ENCODE measurements around the gene CACNA1B.

The CACNA1B gene

GRCh38 chr9:137902646-137903045, 25.1 kb downstream of the CACNA1B start:
- TF ChIP-seq ARNT (IDR thresholded peaks at IDR 0.05) (no peak), PKNOX1 (IDR thresholded peaks at IDR 0.05) (no peak), FOXA1 (IDR thresholded peaks at IDR 0.05) (no peak), FOXK2 (IDR thresholded peaks at IDR 0.05) (no peak), ZNF384 (IDR thresholded peaks at IDR 0.05) (no peak)
- CTCF ChIA-PET: no interaction called here
- no peak for DNase-seq (ENCODE audit: extremely low spot score)
- POLR2A ChIA-PET: no interaction called here

- POLR2A ChIA-PET: no interaction called here
- CTCF ChIA-PET: no interaction called here
- DNase-seq (ENCODE audit: extremely low spot score): no peak
- TF ChIP-seq SUZ12 (IDR thresholded peaks at IDR 0.05) (no peak), NFRKB (IDR thresholded peaks at IDR 0.05) (no peak), PKNOX1 (IDR thresholded peaks at IDR 0.05) (no peak), ZNF384 (IDR thresholded peaks at IDR 0.05) (no peak), ARNT (IDR thresholded peaks at IDR 0.05) (no peak), BHLHE40 (IDR thresholded peaks at IDR 0.05; ENCODE audit: borderline replicate concordance) (no peak), ELF4 (IDR thresholded peaks at IDR 0.05) (no peak), LEF1 (IDR thresholded peaks at IDR 0.05; ENCODE audit: borderline replicate concordance) (no peak), FOXA1 (IDR thresholded peaks at IDR 0.05) (no peak), TARDBP (IDR thresholded peaks at IDR 0.05) (no peak), HDGF (IDR thresholded peaks at IDR 0.05; ENCODE audit: borderline replicate concordance) (no peak), L3MBTL2 (conservative IDR thresholded peaks at IDR 0.05) (no peak), CTBP1 (IDR thresholded peaks at IDR 0.05; ENCODE audit: borderline replicate concordance) (no peak), FOXK2 (IDR thresholded peaks at IDR 0.05) (no peak), FOXM1 (IDR thresholded peaks at IDR 0.05; ENCODE audit: borderline replicate concordance) (no peak), SP1 (IDR thresholded peaks at IDR 0.05) (no peak)
Observed at GRCh38 chr9:137905740-137906139, 28.2 kb downstream of the CACNA1B start.

- POLR2A ChIA-PET: no interaction called here
- CTCF ChIA-PET: no interaction called here
Observed at GRCh38 chr9:137907776-137908175, 30.2 kb downstream of the CACNA1B start.

GRCh38 chr9:137912671-137913070, 35.1 kb downstream of the CACNA1B start:
- ChIA-PET CTCF (interaction anchor here (0.5 kb wide), 1 partner anchor 55 kb away, joined by 4 read pairs; no protein-coding TSS in a partner anchor), POLR2A (no interaction called here)
- no peak for DNase-seq (ENCODE audit: extremely low spot score)
- TF ChIP-seq CTBP1 (IDR thresholded peaks at IDR 0.05; ENCODE audit: borderline replicate concordance) (no peak), SP1 (IDR thresholded peaks at IDR 0.05) (no peak)

More at GRCh38 chr9:137907776-137908175, 30.2 kb downstream of the CACNA1B start:
- TF ChIP-seq FOXK2 (IDR thresholded peaks at IDR 0.05) (no peak), PKNOX1 (IDR thresholded peaks at IDR 0.05) (no peak), CTBP1 (IDR thresholded peaks at IDR 0.05; ENCODE audit: borderline replicate concordance) (no peak), L3MBTL2 (conservative IDR thresholded peaks at IDR 0.05) (no peak), ELF4 (IDR thresholded peaks at IDR 0.05) (no peak), FOXM1 (IDR thresholded peaks at IDR 0.05; ENCODE audit: borderline replicate concordance) (no peak), SP1 (IDR thresholded peaks at IDR 0.05) (no peak), LEF1 (IDR thresholded peaks at IDR 0.05; ENCODE audit: borderline replicate concordance) (no peak), SUZ12 (IDR thresholded peaks at IDR 0.05) (no peak)
- no peak for DNase-seq (ENCODE audit: extremely low spot score)

- no peak for DNase-seq (ENCODE audit: extremely low spot score)
- ChIA-PET POLR2A (no interaction called here), CTCF (interaction anchor here (0.5 kb wide), 1 partner anchor 55 kb away, joined by 4 read pairs; no protein-coding TSS in a partner anchor)
- TF ChIP-seq FOXK2 (IDR thresholded peaks at IDR 0.05) (no peak), TARDBP (IDR thresholded peaks at IDR 0.05) (no peak), FOXA1 (IDR thresholded peaks at IDR 0.05) (no peak), SUZ12 (IDR thresholded peaks at IDR 0.05) (no peak), HDGF (IDR thresholded peaks at IDR 0.05; ENCODE audit: borderline replicate concordance) (no peak), CTBP1 (IDR thresholded peaks at IDR 0.05; ENCODE audit: borderline replicate concordance) (no peak), LEF1 (IDR thresholded peaks at IDR 0.05; ENCODE audit: borderline replicate concordance) (no peak), FOXM1 (IDR thresholded peaks at IDR 0.05; ENCODE audit: borderline replicate concordance) (no peak), ELF4 (IDR thresholded peaks at IDR 0.05) (no peak), PKNOX1 (IDR thresholded peaks at IDR 0.05) (no peak), NFRKB (IDR thresholded peaks at IDR 0.05) (no peak), BHLHE40 (IDR thresholded peaks at IDR 0.05; ENCODE audit: borderline replicate concordance) (no peak), SP1 (IDR thresholded peaks at IDR 0.05) (no peak), ZNF384 (IDR thresholded peaks at IDR 0.05) (no peak), L3MBTL2 (conservative IDR thresholded peaks at IDR 0.05) (no peak), ARNT (IDR thresholded peaks at IDR 0.05) (no peak)
Observed at GRCh38 chr9:137913132-137913531, 35.5 kb downstream of the CACNA1B start.

All from HEK293T (cell line).